ENCODE results near the gene EXOC3L4. TPM values are rescaled to one million over a fixed set of nuclear protein-coding genes. Genes with fewer than 3 reads are reported as not detected.
A peak's percentile ranks its signal among the peaks of the same experiment; 100 is the strongest.

Gene EXOC3L4
- total RNA-seq, 1 experiment from 2014 or later: not detected

DNA sequence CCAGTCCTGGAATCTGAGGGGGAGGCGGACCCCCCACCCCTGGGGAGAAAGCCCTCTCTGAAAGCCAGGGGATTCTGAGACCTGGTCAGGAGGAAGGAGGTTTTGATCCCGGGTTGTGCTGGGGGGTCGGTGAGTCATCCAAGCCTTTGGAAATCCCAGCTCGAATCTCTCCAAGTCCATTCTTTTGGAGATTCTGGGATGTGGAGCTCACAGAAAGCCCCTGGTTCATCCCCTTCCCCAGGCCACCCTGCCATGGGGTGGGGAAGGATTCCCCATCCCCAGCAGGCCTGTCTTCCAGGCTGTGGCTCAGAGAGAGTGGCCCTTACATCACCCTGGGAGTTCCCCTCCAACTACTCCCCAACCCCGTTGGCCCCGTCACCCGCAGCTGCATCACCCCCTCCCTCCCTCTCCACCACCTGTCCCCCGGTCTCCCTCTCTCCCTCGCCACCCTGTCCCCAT is 14.3 kb downstream of the EXOC3L4 start:
- intact Hi-C loops (cut with micrococcal nuclease): loop anchor here (5.0 kb wide), 1 partner anchor 34 kb away; no protein-coding TSS in a partner anchor
- no peaks in the 10 kb centered on the region for H3K9me3 Mint-ChIP-seq (ENCODE audit: unreplicated experiment)
- H3K27ac Mint-ChIP-seq (ENCODE audit: low read depth, unreplicated experiment): no peak overlapping the region
- BruUV-seq (replicated peaks): no TSS peak
- TF ChIP-seq, protein P1, sequence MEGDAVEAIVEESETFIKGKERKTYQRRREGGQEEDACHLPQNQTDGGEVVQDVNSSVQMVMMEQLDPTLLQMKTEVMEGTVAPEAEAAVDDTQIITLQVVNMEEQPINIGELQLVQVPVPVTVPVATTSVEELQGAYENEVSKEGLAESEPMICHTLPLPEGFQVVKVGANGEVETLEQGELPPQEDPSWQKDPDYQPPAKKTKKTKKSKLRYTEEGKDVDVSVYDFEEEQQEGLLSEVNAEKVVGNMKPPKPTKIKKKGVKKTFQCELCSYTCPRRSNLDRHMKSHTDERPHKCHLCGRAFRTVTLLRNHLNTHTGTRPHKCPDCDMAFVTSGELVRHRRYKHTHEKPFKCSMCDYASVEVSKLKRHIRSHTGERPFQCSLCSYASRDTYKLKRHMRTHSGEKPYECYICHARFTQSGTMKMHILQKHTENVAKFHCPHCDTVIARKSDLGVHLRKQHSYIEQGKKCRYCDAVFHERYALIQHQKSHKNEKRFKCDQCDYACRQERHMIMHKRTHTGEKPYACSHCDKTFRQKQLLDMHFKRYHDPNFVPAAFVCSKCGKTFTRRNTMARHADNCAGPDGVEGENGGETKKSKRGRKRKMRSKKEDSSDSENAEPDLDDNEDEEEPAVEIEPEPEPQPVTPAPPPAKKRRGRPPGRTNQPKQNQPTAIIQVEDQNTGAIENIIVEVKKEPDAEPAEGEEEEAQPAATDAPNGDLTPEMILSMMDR (IDR thresholded peaks at IDR 0.05; ENCODE audit: unreplicated experiment): no peak
- no peaks in the 10 kb centered on the region for H3K36me3 Mint-ChIP-seq (ENCODE audit: insufficient read depth, unreplicated experiment)
- peaks cover 13% of the 10 kb centered on the region for H3K27me3 Mint-ChIP-seq (ENCODE audit: insufficient read depth, unreplicated experiment)
- peak; percentile 65 for DNase-seq (ENCODE audit: unreplicated experiment)
- ChIA-PET POLR2A (no interaction called here), CTCF (interaction anchor here (0.6 kb wide), 1 partner anchor 76 kb away, joined by 3 read pairs; no protein-coding TSS in a partner anchor)
- peaks cover 10% of the 10 kb centered on the region for H3K4me1 Mint-ChIP-seq (ENCODE audit: insufficient read depth, unreplicated experiment)
- no peak overlapping the region for H3K4me3 Mint-ChIP-seq (ENCODE audit: unreplicated experiment)

DNA sequence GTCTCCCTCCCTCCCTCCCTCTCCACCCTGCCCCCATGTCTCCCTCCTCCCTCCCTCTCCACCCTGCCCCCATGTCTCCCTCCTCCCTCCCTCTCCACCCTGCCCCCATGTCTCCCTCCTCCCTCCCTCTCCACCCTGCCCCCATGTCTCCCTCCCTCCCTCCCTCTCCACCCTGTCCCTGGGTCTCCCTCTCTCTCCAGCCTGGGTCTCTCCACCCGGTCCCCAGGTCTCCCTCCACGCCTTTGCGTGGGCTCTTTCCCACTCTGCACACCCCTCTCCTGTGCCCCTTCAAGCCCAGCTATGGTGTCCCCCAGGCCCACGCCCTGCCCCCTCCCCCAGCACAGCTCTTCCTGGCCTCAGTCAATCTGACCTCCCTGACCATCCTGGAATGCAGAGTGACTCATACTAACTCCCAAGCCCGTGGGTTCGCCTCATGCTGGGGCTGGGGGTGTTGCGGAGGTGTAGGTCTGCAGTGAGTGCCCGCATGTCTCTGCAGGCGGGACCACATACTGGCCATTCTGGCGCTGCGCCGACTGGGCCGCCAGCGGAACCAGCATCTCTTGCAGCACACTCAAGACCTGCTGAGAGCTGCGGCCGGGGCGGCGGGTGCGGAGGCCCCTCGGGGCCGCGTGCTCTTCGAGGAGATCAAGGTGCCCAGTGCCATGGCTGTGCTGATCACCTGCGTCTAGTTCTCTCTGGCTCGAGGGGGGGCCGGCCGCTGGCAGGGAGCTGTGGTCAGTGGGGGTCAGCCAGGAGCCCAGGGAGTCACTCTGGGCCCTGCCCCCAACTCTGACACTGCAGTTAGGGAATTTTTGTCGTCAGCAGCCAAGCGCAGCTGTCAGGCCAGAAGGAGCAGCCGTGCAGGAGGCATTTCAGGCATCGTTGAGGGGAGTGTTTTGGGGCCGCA is 15.3 kb downstream of the EXOC3L4 start:
- intact Hi-C loops (cut with micrococcal nuclease): loop anchor here (5.0 kb wide), 1 partner anchor 33 kb away; no protein-coding TSS in a partner anchor
- H3K4me1 Mint-ChIP-seq (ENCODE audit: insufficient read depth, unreplicated experiment): peaks cover 12% of the 10 kb centered on the region
- no peak overlapping the region for H3K27ac Mint-ChIP-seq (ENCODE audit: low read depth, unreplicated experiment)
- CTCF ChIA-PET: interaction anchor here (0.6 to 1.3 kb wide), 5 partner anchors 10 to 182 kb away, joined by 3 to 6 read pairs (median 4); no protein-coding TSS in a partner anchor
- DNase-seq (ENCODE audit: unreplicated experiment): peak; percentile 74
- H3K27me3 Mint-ChIP-seq (ENCODE audit: insufficient read depth, unreplicated experiment): peaks cover 9% of the 10 kb centered on the region
- TF ChIP-seq, protein P1 (IDR thresholded peaks at IDR 0.05; ENCODE audit: unreplicated experiment): no peak
- H3K36me3 Mint-ChIP-seq (ENCODE audit: insufficient read depth, unreplicated experiment): no peaks in the 10 kb centered on the region
- BruUV-seq (replicated peaks): no TSS peak
- H3K9me3 Mint-ChIP-seq (ENCODE audit: unreplicated experiment): no peaks in the 10 kb centered on the region
- H3K4me3 Mint-ChIP-seq (ENCODE audit: unreplicated experiment): no peak overlapping the region
- POLR2A ChIA-PET: interaction anchor here (1.4 kb wide), 1 partner anchor 224 kb away, joined by 4 read pairs; the partner anchor contains the start of gene EIF5

DNA sequence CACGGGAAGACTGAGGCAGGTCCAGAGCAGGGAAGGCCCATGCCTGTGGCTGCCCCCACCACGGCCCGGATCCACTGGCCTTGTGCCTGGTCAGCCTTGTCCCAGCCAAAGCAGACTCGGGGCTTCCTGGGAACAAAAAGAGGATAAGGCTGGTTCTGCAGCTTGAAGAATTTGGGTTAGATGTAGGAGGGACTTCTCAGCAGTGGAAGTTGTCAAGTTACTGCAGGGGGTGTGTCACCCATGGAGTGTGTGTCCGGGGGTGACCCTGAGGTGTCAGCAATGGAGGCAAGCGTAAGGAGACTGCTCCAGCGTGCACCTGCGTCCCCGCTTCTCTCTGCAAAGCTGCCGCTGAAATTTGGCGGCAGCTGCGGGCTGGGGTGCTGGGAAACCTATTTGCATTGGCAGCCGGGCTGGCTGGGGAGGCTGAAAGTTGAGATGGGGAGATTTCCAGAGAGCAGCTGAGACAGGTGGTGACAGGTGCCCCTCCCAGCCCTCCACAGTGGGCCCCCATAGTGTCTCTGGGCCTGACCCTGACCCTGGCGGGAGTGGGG is 16.2 kb downstream of the EXOC3L4 start:
- Mint-ChIP-seq H3K4me3 (ENCODE audit: unreplicated experiment) (no peak overlapping the region), H3K36me3 (ENCODE audit: insufficient read depth, unreplicated experiment) (no peaks in the 10 kb centered on the region), H3K27me3 (ENCODE audit: insufficient read depth, unreplicated experiment) (no peaks in the 10 kb centered on the region), H3K9me3 (ENCODE audit: unreplicated experiment) (no peaks in the 10 kb centered on the region), H3K27ac (ENCODE audit: low read depth, unreplicated experiment) (no peak overlapping the region), H3K4me1 (ENCODE audit: insufficient read depth, unreplicated experiment) (peaks cover 15% of the 10 kb centered on the region)
- no TSS peak for BruUV-seq (replicated peaks)
- ChIA-PET POLR2A (interaction anchor here (1.4 kb wide), 1 partner anchor 224 kb away, joined by 4 read pairs; the partner anchor contains the start of gene EIF5), CTCF (interaction anchor here (0.6 to 1.3 kb wide), 3 partner anchors 13 to 747 kb away, joined by 3 to 6 read pairs (median 3); no protein-coding TSS in a partner anchor)
- intact Hi-C loops (cut with micrococcal nuclease): no loop called here
- no peak for DNase-seq (ENCODE audit: unreplicated experiment)
- TF ChIP-seq, protein P1 (IDR thresholded peaks at IDR 0.05; ENCODE audit: unreplicated experiment): no peak
